Mucosa of descending colon (tissue), 3 donors: ENCODE data around the gene SCGB1D2. TPM values are rescaled to one million over a fixed set of nuclear protein-coding genes. Genes with fewer than 3 reads are reported as not detected.
"Not testable (repeated sequence)": the region's sequence is repeated elsewhere in the genome, so short reads cannot be mapped to it uniquely, and the experiment has no call there.

Source experiments
- ATAC-seq: fragments of 200-7000 bp; cut with Tn5 transposase; one replicate; pipeline ENCODE4 v1.9.1; 2020; ENCODE audit warnings: mild to moderate bottlenecking, moderate library complexity
- DNase-seq, 3 donors: peaks; one replicate each; pipeline ENCODE4 v3.0.0-alpha.2; 2020
- H3K36me3 ChIP-seq: fragments of 200-600 bp; one replicate; pipeline ENCODE4 v1.8.0; 2021; ENCODE audit warnings: low read depth, mild to moderate bottlenecking
- H3K4me1 ChIP-seq: fragments of 200-600 bp; one replicate; pipeline ENCODE4 v1.8.0; 2021; ENCODE audit warnings: low read depth, mild to moderate bottlenecking
- H3K4me3 ChIP-seq: fragments of 200-600 bp; one replicate; pipeline ENCODE4 v1.8.0; 2021; ENCODE audit warnings: mild to moderate bottlenecking
- H3K9me3 ChIP-seq: fragments of 200-600 bp; one replicate; pipeline ENCODE4 v1.8.0; 2021; ENCODE audit warnings: mild to moderate bottlenecking
- CTCF ChIP-seq: fragments of 200-600 bp; IDR thresholded peaks from one replicate; pipeline ENCODE4 v1.8.0; 2022; ENCODE audit warnings: antibody characterized with exemption, mild to moderate bottlenecking
- intact Hi-C, 2 donors: fragments of 100-400 bp; cut with DNase I in 1 of 2; cut with micrococcal nuclease in 1 of 2; formaldehyde crosslinking; loops; one replicate each; pipeline versions ENCODE4 v1.11.0 to v1.11.1; 2022; cut with DNase I, micrococcal nuclease
- long read RNA-seq, 2 donors: library from polyadenylated mRNA; unstranded; transcript quantifications; one replicate each; pipeline ENCODE4 v2.0.0, GENCODE V29; 2019 to 2021
- total RNA-seq, 3 donors: library from RNA; stranded (reverse); fragmentation: NEBNext Ultra II Directional in 2 of 3; extraction: Animal tissue kit (Norgen Biotek cat#: 25700) in 2 of 3; gene quantifications; one replicate each; pipeline versions ENCODE4 v1.2.1 to v1.2.4, GENCODE V29; 2021 to 2023
- donor health status: DM: no; HTN: no; CAD: no; lungs with moderate emphysema.
- donor health status: DM: no; HTN: no; CAD: no.
- donor health status: DM: no; HTN: yes; CAD: no.

The SCGB1D2 gene
- not detected for total RNA-seq
- long read RNA-seq, donor 1: 0 reads
- long read RNA-seq, donor 2: 0 reads

GRCh38 chr11:62242021-62242420, at the start of gene SCGB1D2:
Gene SCGB1D2 (plus strand): TSS chr11:62242239. CDS start chr11:62242308, 69 bp downstream.
- ATAC-seq (no peak), DNase-seq (peak in 1 of 3 donors; percentile 1)
- H3K4me3 ChIP-seq: no peak within 1 kb of the TSS
- intact Hi-C loops: no loop called here
- TF ChIP-seq CTCF: no peak
- no peaks in the 10 kb centered on the region for H3K4me1 ChIP-seq
- no peaks in the 10 kb centered on the region for H3K9me3 ChIP-seq
- no peaks in the 10 kb centered on the region for H3K36me3 ChIP-seq

- intact Hi-C loops: no loop called here
- Histone ChIP-seq H3K36me3 (no peaks in the 10 kb centered on the region), H3K4me3 (no peak overlapping the region), H3K4me1 (no peaks in the 10 kb centered on the region), H3K9me3 (no peaks in the 10 kb centered on the region)
- no peak for TF ChIP-seq CTCF
- ATAC-seq (no peak), DNase-seq (no peak)
These were observed 48.1 kb upstream of the SCGB1D2 start for GRCh38 chr11:62193952-62194351.

- H3K9me3 ChIP-seq, H3K4me1 ChIP-seq, DNase-seq, ATAC-seq, H3K4me3 ChIP-seq, intact Hi-C loops, H3K36me3 ChIP-seq: not testable (repeated sequence)
These were observed 47.0 kb upstream of the SCGB1D2 start for GRCh38 chr11:62195010-62195409.

GRCh38 chr11:62195945-62196344, 46.1 kb upstream of the SCGB1D2 start:
- Histone ChIP-seq H3K36me3 (no peaks in the 10 kb centered on the region), H3K4me3 (no peak overlapping the region), H3K9me3 (no peaks in the 10 kb centered on the region), H3K4me1 (no peaks in the 10 kb centered on the region)
- intact Hi-C loops: no loop called here
- ATAC-seq (no peak), DNase-seq (no peak)
- TF ChIP-seq CTCF: no peak

GRCh38 chr11:62197400-62197799, 44.6 kb upstream of the SCGB1D2 start:
- DNase-seq, ATAC-seq, intact Hi-C loops, H3K36me3 ChIP-seq, H3K4me1 ChIP-seq, H3K4me3 ChIP-seq, H3K9me3 ChIP-seq: not testable (repeated sequence)

- intact Hi-C loops: no loop called here
- no peak for DNase-seq
- TF ChIP-seq CTCF: no peak
These were observed 40.7 kb upstream of the SCGB1D2 start for GRCh38 chr11:62201376-62201775.

GRCh38 chr11:62202910-62203309, 39.1 kb upstream of the SCGB1D2 start:
- intact Hi-C loops: no loop called here
- no peak for DNase-seq
- no peaks in the 10 kb centered on the region for H3K9me3 ChIP-seq
- no peaks in the 10 kb centered on the region for H3K36me3 ChIP-seq
- H3K4me1 ChIP-seq: no peaks in the 10 kb centered on the region
- no peak for ATAC-seq
- no peak overlapping the region for H3K4me3 ChIP-seq
- no peak for TF ChIP-seq CTCF

More at GRCh38 chr11:62201376-62201775, 40.7 kb upstream of the SCGB1D2 start:
- Histone ChIP-seq H3K36me3 (no peaks in the 10 kb centered on the region), H3K4me3 (no peak overlapping the region), H3K9me3 (no peaks in the 10 kb centered on the region), H3K4me1 (no peaks in the 10 kb centered on the region)
- no peak for ATAC-seq
